ENCODE results near the gene KIF1A.

GRCh38 chr2:240812301-240812680 lies 7.7 kb downstream of the KIF1A start:
- TF ChIP-seq CTCF (conservative IDR thresholded peaks at IDR 0.05; ENCODE audit: low read length) = no peak
- no peak for TF ChIP-seq EZH2phosphoT487 (IDR thresholded peaks at IDR 0.05; ENCODE audit: borderline replicate concordance)
